AG09309 (cell line): Measurements from ENCODE around the gene LHFPL2.

ENCODE experiments used
- DNase-seq: peaks from one replicate; pipeline ENCODE4 v3.0.0-alpha.2; 2010; ENCODE audit warnings: low read depth
- H3K4me3 ChIP-seq: 2 replicates; pipeline ENCODE4 v1.5.1; 2011; ENCODE audit warnings: mild to moderate bottlenecking, low read depth, low read length, moderate library complexity; ENCODE audit not compliant: control insufficient read depth
- TF ChIP-seq, protein P1 (sequence below): IDR thresholded peaks from 2 replicates; pipeline ENCODE4 v1.5.1; 2011; ENCODE audit warnings: mild to moderate bottlenecking, low read depth, low read length, inconsistent platforms; ENCODE audit not compliant: insufficient read depth, control insufficient read depth; ENCODE audit errors: missing control alignments

LHFPL2 gene

DNA sequence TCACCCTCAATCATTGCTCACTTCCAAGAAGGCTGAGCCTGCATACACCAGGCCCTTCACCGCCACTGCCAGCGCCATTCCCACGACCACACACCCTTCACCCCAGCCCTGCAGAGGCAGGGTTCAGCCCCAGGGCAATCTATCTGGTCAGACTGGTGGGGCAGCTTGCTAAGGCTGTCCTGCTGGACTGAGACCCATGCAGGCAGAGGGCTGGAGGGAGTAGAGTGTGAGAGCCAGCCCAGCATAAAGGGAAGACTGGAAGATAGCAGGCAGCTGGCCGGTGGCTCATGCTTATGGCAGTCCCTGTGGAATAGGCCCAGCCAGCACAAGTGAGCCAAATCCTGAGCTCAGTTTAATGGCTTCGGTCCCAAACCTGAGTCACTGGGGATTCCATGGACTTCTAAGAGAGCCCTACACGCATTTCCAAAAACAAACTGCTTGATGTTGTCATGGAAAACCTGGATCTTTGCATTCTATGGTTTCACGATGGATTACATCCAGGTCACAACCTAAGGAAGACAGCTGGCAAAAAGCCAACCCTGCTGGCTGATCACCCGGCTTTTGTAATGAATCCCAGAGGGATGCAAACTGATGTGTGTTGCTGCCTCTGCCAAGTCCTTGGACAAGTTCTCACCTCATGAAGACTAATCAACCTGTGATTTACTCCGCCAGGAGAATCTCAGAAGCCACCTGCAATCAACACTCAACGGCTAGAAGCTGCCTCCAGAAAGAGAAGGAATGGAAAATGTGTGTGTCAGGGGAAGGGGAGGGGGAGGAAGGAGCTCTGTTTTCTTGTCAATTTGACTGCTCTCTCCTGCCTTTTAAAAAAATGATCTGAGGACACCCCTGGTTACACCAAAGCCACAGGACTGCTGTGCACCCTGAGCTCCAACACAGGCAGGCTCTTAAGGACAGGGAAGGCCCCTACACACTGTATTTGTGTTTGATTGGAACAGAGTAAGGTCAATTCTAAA lies 143.6 kb downstream of the LHFPL2 start:
- TF ChIP-seq, protein P1, sequence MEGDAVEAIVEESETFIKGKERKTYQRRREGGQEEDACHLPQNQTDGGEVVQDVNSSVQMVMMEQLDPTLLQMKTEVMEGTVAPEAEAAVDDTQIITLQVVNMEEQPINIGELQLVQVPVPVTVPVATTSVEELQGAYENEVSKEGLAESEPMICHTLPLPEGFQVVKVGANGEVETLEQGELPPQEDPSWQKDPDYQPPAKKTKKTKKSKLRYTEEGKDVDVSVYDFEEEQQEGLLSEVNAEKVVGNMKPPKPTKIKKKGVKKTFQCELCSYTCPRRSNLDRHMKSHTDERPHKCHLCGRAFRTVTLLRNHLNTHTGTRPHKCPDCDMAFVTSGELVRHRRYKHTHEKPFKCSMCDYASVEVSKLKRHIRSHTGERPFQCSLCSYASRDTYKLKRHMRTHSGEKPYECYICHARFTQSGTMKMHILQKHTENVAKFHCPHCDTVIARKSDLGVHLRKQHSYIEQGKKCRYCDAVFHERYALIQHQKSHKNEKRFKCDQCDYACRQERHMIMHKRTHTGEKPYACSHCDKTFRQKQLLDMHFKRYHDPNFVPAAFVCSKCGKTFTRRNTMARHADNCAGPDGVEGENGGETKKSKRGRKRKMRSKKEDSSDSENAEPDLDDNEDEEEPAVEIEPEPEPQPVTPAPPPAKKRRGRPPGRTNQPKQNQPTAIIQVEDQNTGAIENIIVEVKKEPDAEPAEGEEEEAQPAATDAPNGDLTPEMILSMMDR: no peak
- no peak overlapping the region for H3K4me3 ChIP-seq
- DNase-seq: peak; percentile 95

- TF ChIP-seq, protein P1: no peak
- no peak for DNase-seq
- no peak overlapping the region for H3K4me3 ChIP-seq
These were observed 144.5 kb downstream of the LHFPL2 start for GRCh38 chr5:78503958-78504653.

- no peak for DNase-seq
- no peak overlapping the region for H3K4me3 ChIP-seq
- TF ChIP-seq, protein P1: no peak
These were observed 146.9 kb downstream of the LHFPL2 start for GRCh38 chr5:78501411-78502352.

DNA sequence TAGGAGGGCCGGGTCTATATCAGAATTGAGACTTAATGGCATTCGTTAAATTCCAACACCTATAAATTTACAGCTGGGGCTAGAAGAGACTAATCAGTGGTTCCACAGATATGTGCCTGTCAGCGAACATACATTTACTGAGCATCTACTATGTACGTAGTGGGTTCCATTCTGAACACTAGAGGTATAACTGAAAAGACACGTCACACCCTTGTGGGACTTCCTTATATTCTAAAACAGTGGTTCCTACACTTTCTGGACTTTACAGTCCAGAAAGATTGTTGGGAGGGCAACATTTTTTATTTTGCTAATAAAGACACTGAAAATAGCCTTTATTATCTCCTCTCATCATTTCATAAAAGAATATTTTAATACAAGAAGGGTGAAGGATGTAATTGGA lies 147.7 kb downstream of the LHFPL2 start:
- TF ChIP-seq, protein P1: no peak
- no peak overlapping the region for H3K4me3 ChIP-seq
- DNase-seq: no peak

GRCh38 chr5:78500028-78500427 lies 148.5 kb downstream of the LHFPL2 start:
- TF ChIP-seq, protein P1: no peak
- H3K4me3 ChIP-seq: no peak overlapping the region
- DNase-seq: no peak

DNA sequence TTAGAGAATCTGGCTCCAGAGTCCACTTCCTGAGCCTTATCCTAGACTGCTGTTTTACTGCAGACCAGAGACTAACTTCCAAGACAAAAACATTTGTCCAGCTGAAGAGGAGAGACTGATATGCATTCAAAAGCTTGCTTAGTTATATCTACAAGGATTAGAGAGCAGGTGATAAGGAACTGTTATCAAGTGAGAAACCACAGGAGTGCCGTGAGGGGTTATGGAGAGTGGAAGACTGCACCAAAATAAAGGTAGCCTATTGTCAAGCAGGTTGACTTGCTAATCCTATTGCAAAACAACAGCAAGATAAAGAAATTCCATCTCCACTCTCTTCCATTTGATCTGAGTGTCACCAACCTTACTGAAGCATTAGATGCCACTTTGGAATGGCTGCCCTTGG lies 149.1 kb downstream of the LHFPL2 start:
- DNase-seq: no peak
- TF ChIP-seq, protein P1: no peak
- no peak overlapping the region for H3K4me3 ChIP-seq
